Measurements from ENCODE around the gene REXO2.
A peak's percentile ranks its signal among the peaks of the same experiment; 100 is the strongest.

DNA sequence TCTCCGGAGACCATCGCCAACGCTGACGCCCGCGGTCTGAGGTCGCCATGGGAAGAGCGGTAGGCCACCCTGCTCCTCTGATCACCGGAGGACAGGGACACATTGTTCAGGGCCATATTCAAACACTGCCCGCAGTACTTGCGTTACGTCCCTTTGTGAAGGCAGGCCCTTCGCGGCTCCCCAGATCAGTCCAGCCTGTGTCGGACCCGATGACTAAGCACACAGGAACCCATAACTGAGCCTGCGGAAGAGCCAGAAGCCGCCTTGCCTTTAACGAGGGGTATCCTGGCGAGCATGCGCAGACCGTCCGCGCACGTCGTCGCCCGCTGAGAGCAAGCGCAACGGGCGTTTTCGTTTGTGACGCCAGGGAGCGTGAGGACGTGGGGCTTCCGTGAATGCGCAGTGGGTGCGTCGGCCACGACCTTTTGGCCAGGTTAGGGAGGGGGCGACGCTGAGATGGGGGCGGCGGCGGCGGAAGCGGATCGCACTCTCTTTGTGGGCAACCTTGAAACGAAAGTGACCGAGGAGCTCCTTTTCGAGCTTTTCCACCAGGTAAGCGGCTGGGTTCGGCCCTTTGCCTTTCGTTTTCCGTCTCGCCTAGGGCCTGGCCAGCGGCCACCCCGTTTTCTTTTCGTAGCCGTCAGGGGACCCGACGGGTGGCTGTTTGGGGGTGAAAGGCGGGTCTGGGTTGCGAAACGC is 38.9 kb upstream of the REXO2 start, which contains the start of the genes C11orf71 and RBM7:
- TF ChIP-seq, protein P1, sequence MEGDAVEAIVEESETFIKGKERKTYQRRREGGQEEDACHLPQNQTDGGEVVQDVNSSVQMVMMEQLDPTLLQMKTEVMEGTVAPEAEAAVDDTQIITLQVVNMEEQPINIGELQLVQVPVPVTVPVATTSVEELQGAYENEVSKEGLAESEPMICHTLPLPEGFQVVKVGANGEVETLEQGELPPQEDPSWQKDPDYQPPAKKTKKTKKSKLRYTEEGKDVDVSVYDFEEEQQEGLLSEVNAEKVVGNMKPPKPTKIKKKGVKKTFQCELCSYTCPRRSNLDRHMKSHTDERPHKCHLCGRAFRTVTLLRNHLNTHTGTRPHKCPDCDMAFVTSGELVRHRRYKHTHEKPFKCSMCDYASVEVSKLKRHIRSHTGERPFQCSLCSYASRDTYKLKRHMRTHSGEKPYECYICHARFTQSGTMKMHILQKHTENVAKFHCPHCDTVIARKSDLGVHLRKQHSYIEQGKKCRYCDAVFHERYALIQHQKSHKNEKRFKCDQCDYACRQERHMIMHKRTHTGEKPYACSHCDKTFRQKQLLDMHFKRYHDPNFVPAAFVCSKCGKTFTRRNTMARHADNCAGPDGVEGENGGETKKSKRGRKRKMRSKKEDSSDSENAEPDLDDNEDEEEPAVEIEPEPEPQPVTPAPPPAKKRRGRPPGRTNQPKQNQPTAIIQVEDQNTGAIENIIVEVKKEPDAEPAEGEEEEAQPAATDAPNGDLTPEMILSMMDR (IDR thresholded peaks at IDR 0.05): no peak
- TF ChIP-seq POLR2A (IDR thresholded peaks at IDR 0.05): peak; percentile 91 to 92
- no peak for TF ChIP-seq EP300 (IDR thresholded peaks at IDR 0.05)

Data from gastroesophageal sphincter (tissue), 3 donors.